HepG2 (cell line): ENCODE measurements around the gene DLX1.
A peak's percentile ranks its signal among the peaks of the same experiment; 100 is the strongest.

Experiments used
- MAX ChIP-seq: IDR thresholded peaks from 2 replicates; pipeline ENCODE4 v1.6.1; 2012; ENCODE audit warnings: inconsistent platforms
- MZF1 ChIP-seq: sonication (generic); formaldehyde crosslinking; IDR thresholded peaks from 2 replicates; pipeline ENCODE4 v1.8.1; 2023; ENCODE audit warnings: mild to moderate bottlenecking, missing genetic modification reagents, borderline replicate concordance
- PREB ChIP-seq: sonication (generic); formaldehyde crosslinking; IDR thresholded peaks from 2 replicates; pipeline ENCODE4 v1.4.0; 2020; ENCODE audit warnings: missing genetic modification reagents
- YY1 ChIP-seq: IDR thresholded peaks from 2 replicates; pipeline ENCODE4 v1.6.1; 2011; ENCODE audit warnings: low read length, low read depth, moderate library complexity, mild to moderate bottlenecking; ENCODE audit not compliant: insufficient read depth, insufficient replicate concordance
- TF ChIP-seq, protein P1 (sequence below): sonication (generic); formaldehyde crosslinking; IDR thresholded peaks from 2 replicates; pipeline ENCODE4 v1.5.0; 2020; ENCODE audit warnings: mild to moderate bottlenecking, missing genetic modification reagents, moderate library complexity
- TF ChIP-seq, protein P2 (sequence below): IDR thresholded peaks from 2 replicates; pipeline ENCODE4 v1.6.1; 2016; ENCODE audit warnings: control low read depth

DNA sequence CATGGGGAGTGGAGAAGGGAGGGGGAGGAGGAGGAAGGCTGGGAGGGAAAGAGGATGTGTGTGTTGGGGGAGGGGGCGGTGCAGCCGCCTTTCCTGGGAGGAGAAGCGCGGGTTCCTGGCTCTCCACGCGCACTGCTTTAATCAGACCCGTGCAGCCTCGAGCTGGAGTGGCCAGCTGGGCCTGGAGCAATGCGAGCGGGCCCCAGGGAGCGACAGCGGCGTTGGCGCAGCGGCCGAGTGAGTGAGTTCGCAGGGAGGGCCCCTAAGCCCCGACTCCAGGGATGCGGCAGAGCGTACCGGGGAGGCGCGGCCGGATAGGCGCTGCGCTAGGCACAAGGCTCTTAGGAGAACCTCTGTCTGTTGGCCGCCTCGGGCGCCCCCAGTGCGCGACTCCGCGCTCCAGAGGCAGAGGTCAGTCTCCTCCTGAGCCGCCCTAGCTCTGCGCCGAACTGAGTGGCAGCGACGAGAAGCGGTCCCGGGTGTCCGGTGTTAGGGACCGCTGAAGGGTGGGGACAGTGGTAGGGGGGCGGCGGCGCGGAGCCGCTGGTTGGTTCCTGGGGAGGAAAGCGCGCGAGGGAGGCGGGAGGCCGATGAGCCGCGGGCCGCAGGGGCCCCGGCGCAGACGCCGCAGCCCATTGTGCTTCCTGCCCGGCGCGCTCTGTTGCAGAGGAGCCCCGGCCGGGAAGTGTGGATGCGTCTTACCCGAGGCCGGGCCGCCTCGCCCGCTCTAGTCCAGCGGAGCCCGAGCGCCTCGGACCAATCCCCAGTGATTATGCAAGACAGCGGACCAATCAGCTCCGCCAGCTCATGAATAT lies 455 bp upstream of the DLX1 start:
- TF ChIP-seq, protein P1, sequence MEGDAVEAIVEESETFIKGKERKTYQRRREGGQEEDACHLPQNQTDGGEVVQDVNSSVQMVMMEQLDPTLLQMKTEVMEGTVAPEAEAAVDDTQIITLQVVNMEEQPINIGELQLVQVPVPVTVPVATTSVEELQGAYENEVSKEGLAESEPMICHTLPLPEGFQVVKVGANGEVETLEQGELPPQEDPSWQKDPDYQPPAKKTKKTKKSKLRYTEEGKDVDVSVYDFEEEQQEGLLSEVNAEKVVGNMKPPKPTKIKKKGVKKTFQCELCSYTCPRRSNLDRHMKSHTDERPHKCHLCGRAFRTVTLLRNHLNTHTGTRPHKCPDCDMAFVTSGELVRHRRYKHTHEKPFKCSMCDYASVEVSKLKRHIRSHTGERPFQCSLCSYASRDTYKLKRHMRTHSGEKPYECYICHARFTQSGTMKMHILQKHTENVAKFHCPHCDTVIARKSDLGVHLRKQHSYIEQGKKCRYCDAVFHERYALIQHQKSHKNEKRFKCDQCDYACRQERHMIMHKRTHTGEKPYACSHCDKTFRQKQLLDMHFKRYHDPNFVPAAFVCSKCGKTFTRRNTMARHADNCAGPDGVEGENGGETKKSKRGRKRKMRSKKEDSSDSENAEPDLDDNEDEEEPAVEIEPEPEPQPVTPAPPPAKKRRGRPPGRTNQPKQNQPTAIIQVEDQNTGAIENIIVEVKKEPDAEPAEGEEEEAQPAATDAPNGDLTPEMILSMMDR (CRISPR knock-in tag) = peak; percentile 35
- TF ChIP-seq MAX (peak; percentile 68), YY1 (peak; percentile 6), MZF1 (CRISPR knock-in tag) (no peak), PREB (CRISPR knock-in tag) (no peak)
- TF ChIP-seq, protein P2, sequence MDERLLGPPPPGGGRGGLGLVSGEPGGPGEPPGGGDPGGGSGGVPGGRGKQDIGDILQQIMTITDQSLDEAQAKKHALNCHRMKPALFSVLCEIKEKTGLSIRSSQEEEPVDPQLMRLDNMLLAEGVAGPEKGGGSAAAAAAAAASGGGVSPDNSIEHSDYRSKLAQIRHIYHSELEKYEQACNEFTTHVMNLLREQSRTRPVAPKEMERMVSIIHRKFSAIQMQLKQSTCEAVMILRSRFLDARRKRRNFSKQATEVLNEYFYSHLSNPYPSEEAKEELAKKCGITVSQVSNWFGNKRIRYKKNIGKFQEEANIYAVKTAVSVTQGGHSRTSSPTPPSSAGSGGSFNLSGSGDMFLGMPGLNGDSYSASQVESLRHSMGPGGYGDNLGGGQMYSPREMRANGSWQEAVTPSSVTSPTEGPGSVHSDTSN = no peak
